AG04449 (cell line): ENCODE measurements around the gene CPAMD8.

Experiments used
- CTCF ChIA-PET: fragments of 350-600 bp; formaldehyde crosslinking; extraction: SDS; loops from one replicate; lab custom pipeline; 2021; ENCODE audit warnings: antibody characterized with exemption; lab: Yijun Ruan, JAX
- POLR2A ChIA-PET: fragments of 400-600, 350-600 bp; formaldehyde crosslinking; extraction: SDS; loops from one replicate; lab custom pipeline; 2020; ENCODE audit warnings: antibody characterized with exemption, inconsistent platforms; lab: Yijun Ruan, JAX
- DNase-seq: peaks from one replicate; pipeline ENCODE4 v3.0.0-alpha.2; 2010; ENCODE audit warnings: low read depth, low spot score
- H3K4me3 ChIP-seq: 2 replicates; pipeline ENCODE4 v1.5.1; 2011; ENCODE audit warnings: low read depth, mild to moderate bottlenecking, control low read depth, low read length
- TF ChIP-seq, protein P1 (sequence below): IDR thresholded peaks from one replicate; pipeline ENCODE4 v1.5.1; 2011; ENCODE audit warnings: mild to moderate bottlenecking, moderate library complexity, low read length, control low read depth, inconsistent platforms; ENCODE audit not compliant: insufficient read depth; ENCODE audit errors: missing control alignments

CPAMD8 gene

DNA sequence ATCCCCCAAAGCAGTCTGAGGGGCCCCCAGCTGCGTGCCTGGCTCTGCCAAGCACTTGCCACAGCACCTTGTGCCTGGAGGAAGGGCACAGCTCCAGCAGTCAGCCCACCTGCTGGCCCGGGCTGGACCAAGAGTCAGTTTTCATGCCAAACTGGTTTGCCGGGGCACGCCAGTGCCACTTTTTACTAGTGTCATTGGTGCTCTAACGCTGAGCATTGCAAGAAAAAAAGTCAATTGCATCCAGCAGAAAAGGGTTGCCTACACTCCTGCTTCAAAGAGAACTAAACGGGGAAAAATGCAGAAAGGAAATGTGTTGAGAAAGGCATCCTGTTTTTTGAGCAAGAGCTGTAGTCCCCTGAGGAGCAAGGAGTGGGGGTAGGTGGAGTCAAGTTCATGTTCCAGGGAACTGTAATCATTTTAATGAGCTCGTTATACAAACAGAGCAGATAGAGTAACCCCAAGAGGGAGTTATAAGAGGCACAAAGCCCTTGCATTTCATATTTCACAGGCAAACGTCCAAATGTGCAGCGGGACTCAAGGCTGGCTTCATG lies 69.4 kb downstream of the CPAMD8 start:
- DNase-seq, result no peak
- CTCF ChIA-PET, result no interaction called here
- TF ChIP-seq, protein P1, sequence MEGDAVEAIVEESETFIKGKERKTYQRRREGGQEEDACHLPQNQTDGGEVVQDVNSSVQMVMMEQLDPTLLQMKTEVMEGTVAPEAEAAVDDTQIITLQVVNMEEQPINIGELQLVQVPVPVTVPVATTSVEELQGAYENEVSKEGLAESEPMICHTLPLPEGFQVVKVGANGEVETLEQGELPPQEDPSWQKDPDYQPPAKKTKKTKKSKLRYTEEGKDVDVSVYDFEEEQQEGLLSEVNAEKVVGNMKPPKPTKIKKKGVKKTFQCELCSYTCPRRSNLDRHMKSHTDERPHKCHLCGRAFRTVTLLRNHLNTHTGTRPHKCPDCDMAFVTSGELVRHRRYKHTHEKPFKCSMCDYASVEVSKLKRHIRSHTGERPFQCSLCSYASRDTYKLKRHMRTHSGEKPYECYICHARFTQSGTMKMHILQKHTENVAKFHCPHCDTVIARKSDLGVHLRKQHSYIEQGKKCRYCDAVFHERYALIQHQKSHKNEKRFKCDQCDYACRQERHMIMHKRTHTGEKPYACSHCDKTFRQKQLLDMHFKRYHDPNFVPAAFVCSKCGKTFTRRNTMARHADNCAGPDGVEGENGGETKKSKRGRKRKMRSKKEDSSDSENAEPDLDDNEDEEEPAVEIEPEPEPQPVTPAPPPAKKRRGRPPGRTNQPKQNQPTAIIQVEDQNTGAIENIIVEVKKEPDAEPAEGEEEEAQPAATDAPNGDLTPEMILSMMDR, result no peak
- POLR2A ChIA-PET, result no interaction called here
- H3K4me3 ChIP-seq, result no peak overlapping the region

DNA sequence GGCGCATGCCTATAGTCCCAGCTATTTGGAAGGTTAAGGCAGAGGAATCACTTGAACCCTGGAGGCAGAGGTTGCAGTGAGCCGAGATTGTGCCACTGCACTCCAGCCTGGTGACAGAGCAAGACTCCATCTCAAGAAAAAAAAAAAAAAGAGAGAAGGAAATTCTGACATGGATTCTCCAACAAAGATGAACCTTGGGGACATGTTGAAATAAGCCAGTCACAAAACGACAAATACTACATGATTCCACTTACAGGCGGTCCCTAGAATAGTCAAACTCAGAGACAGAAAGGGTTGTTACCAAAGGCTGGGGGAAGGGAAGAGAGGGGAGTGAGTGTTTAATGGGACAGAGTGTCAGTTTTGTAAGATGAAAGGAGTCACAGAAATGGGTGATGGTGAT lies 71.4 kb downstream of the CPAMD8 start:
- TF ChIP-seq, protein P1, result no peak
- ChIA-PET POLR2A (no interaction called here), CTCF (no interaction called here)
- H3K4me3 ChIP-seq, result no peak overlapping the region
- no peak for DNase-seq

DNA sequence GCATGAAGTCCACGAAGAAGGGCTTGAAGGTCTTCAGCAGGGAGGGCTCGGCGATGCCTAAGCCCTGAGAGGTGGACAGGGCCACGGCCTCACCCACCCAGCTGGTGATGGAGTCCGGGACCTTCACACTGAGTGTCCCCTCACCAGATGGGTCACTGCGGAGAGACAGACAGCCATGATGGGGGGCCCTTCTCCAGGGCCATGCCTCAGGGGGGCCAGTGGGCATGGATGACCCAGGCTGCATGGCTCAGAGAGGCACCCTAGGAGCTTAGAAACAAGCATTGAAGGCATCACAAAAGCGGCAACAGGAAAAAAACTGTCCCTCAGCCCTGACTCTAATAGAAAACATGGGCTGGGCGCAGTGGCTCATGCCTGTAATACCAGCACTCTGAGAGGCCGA lies 74.6 kb downstream of the CPAMD8 start:
- no peak for DNase-seq
- CTCF ChIA-PET, result no interaction called here
- POLR2A ChIA-PET, result no interaction called here
- H3K4me3 ChIP-seq, result no peak overlapping the region
- TF ChIP-seq, protein P1, result no peak

DNA sequence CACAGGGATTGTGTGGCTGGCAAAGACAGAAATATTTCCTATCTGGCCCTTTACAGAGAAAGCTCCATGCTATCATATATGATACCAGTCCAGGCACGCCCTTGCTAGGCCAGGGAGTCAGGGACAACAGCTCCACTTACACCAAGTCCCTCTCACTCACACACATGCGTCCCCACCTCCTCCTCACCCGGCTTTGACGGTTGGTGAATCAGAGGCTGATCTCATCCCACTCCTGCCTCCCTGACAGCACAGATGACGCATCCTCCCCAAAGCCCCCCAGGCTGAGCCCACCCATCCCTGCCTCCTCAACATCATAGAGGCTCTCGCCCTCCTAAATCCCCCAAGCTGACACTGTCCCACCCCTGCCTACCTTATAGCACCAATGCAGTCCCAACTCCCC lies 75.1 kb downstream of the CPAMD8 start:
- CTCF ChIA-PET, result no interaction called here
- no peak overlapping the region for H3K4me3 ChIP-seq
- no peak for DNase-seq
- POLR2A ChIA-PET, result no interaction called here
- TF ChIP-seq, protein P1, result no peak

DNA sequence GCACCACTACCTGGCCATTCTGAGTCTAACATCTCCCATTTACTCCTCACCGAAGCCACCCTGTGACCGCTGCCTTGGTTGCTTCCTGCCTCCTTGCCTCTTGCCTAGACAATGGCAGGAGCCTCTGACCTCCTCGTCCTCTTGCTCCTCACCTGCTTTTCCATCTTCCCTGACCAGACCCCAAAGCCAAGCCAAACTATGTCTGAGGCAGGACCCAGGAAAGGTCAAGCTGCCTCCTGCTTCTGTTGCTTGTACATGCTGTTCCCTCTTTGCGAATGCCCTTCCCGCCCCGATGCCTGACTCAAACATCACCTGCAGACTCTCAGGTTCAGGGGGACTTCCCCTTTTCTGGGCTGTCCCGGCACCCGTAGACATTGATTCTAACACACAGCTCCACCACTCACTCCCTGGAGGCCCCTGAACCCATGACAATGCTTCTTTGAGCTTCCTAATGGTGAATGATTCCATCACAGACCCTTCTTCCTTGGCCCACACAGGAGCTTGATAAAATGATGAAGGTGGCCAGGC lies 77.0 kb downstream of the CPAMD8 start:
- TF ChIP-seq, protein P1, result no peak
- DNase-seq, result no peak
- ChIA-PET CTCF (no interaction called here), POLR2A (no interaction called here)
- no peak overlapping the region for H3K4me3 ChIP-seq

GRCh38 chr19:16946951-16947940 lies 79.4 kb downstream of the CPAMD8 start:
- DNase-seq, result no peak
- CTCF ChIA-PET, result no interaction called here
- POLR2A ChIA-PET, result no interaction called here
- H3K4me3 ChIP-seq, result no peak overlapping the region
- TF ChIP-seq, protein P1, result no peak
